Left cardiac atrium (tissue), 4 donors: Measurements from ENCODE around the gene EXOC1. TPM values are rescaled to one million over a fixed set of nuclear protein-coding genes. Genes with fewer than 3 reads are reported as not detected.

Experiments
- ATAC-seq, 2 donors: fragments of 200-7000 bp; cut with Tn5 transposase; one replicate each; pipeline ENCODE4 v1.9.1; 2020; ENCODE audit warnings: mild to moderate bottlenecking in 2 of 2, moderate library complexity in 2 of 2
- DNase-seq: peaks from one replicate; pipeline ENCODE4 v3.0.0-alpha.2; 2020
- intact Hi-C, 2 donors: fragments of 100-400 bp; cut with DNase I; formaldehyde crosslinking; loops; one replicate each; pipeline versions ENCODE4 v1.14.1 to v1.15.1; 2022 to 2023
- total RNA-seq, 2 donors: library from RNA; stranded (reverse); fragmentation: NEBNext Ultra II Directional; extraction: Animal tissue kit (Norgen Biotek cat#: 25700); gene quantifications; one replicate each; pipeline ENCODE4 v1.2.1, GENCODE V29; 2021
- donor health status: DM: no; HTN: yes; CAD: no.
- donor health status: DM: no; HTN: yes; CAD: no; lungs with severe emphysema.
- donor health status: DM: yes; HTN: yes; CAD: no.
- donor health status: Dilated cardiomyopathy.

Gene EXOC1
- total RNA-seq, 2 donors from 2014 or later: 22.4 to 22.5 TPM

DNA sequence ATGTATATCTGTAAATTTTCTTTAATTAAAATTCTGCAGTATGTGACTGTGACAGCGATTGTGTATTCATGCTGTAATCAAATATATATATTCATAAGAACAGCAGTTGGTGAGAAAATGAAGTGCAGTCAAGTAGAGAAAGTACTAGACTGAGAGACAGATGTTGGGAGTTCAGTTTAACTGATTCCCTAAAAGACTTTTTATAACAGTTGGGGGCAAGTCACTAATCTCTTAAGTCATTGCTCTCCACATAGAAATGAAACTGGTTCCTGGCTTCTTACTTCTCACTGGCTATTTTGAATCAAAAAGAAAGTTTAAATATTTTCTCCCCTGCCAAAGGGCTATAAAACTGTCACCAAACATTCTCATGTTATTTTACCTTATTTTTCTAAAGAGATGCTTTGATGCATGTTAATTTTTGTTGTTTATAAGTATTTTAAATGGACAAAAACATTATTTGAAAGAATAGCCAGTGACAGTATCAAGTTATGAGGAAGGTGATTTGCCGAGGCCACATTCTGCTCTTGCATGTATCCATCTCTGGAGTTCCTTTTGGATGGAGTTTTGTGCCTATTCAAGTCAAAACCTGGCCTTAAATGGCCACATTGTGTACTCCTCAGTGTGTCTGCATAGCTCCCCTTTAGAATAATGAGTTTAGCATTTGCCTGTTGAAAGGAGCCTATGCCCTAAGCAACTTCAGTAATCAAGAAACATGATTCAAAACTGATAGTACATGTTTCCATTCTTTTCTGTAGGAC, 30.8 kb downstream of the EXOC1 start:
- no peak for ATAC-seq
- intact Hi-C loops: no loop called here
- no peak for DNase-seq

DNA sequence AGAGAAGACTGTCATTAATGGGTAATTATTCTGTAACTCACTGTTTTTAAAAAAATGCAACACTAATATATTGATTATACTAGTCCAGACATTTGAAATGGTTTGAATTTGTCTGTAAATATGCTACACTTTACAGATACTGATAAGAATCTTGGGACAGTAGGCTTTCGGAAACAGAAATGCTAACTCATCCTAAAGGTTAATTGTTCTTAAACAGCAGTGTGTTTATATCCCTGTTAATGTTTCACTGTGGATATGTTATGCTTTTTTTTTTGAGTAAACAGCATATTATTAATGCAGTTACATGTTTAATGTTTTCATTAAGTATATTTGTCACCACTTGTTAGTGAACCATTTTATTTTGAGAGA, 31.4 kb downstream of the EXOC1 start:
- DNase-seq (no peak), ATAC-seq (no peak)
- intact Hi-C loops: no loop called here

DNA sequence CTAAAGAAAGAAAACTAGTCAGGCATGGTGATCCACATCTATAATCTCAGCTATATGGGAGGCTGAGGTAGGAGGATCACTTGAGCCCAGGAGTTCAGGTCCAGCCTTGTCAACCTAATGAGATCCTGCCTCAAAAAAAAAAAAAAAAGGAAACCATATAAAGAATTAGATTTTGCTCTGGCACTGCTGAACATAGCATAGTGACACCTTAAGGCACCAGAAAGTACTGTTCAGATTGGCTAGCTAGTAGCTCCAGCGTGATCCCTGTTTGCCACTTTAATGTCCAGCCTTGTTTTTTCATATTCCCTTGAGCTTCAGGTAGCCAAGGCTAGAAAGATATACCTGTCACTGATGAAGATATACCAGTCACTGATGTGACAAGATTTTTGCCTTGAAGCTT, 34.1 kb downstream of the EXOC1 start:
- ATAC-seq: no peak
- intact Hi-C loops: no loop called here

DNA sequence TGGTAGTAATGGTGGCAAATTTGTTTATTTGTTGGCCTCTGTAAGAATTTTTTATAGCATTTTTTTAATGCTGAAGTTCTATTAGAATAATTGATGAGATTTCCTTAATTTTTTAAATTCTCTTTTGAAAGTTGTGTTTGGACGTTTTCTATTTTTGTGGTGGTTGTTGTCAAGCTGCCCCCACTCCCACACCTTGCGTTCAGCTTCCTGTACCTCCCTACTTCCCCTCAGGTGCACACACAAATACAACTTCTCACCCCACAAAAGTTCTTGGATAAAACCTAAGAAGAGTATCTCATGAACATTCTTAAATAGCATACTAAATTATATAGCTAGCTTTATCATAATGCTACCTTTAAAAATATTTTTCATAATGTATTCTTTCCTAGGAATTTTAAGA, 38.7 kb downstream of the EXOC1 start:
- intact Hi-C loops: no loop called here
- no peak for ATAC-seq
- no peak for DNase-seq

More for the DNA sequence above, 34.1 kb downstream of the EXOC1 start:
- DNase-seq: no peak

DNA sequence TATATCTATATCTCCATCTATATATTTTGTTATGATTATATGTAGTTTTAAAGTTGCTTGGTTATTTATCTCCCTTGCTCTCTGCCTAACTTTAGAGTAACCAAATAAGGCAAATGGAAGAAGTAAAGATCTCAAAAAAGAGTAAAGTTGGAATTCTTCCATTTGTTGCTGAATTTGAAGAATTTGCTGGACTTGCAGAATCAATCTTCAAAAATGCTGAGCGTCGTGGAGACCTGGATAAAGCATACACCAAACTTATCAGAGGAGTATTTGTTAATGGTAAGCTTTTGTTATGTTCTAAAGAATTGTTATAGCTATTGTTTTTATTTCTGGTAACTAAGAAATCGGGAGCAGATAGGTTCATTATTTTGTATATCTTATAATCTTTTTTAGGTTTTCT, 43.2 kb downstream of the EXOC1 start:
- intact Hi-C loops: no loop called here
- DNase-seq (no peak), ATAC-seq (no peak)

DNA sequence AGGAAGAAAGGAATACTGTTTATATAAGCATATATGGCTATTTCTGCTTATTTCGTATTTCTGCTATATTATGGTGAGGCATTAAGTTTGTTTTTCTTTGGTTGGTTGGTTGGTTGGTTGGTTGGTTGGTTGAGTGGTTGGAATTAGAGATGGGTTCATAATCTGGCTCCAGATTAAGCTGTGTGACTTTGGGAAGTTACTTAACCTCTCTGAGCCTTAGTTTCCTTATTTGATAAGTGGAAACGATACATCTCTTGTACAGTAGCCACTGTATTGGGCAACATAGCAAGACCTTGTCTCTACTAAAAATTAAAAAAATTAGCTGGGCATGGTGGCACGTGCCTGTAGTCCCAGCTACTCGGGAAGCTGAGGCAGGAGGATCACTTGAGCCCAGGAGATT, 49.2 kb downstream of the EXOC1 start:
- intact Hi-C loops: no loop called here
- DNase-seq (no peak), ATAC-seq (no peak)

DNA sequence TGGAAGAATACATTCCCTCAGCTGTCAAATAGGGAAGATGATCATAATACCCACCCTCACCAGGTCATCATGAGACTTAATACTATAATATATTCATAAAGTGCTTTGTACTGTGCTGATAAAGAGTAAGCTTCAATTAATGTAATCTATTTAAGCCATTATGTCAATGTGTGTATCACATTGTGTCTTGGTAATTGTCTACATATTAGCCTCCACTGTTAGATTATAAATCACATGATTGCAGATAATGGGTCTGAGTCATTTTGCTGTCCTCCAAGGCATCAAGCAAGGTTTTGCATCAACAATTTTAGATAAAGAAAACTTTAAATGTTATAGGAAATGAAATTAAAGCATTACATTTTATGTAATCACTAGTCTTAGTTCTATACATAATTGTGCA, 50.1 kb downstream of the EXOC1 start:
- intact Hi-C loops: no loop called here
- DNase-seq (no peak), ATAC-seq (no peak)

DNA sequence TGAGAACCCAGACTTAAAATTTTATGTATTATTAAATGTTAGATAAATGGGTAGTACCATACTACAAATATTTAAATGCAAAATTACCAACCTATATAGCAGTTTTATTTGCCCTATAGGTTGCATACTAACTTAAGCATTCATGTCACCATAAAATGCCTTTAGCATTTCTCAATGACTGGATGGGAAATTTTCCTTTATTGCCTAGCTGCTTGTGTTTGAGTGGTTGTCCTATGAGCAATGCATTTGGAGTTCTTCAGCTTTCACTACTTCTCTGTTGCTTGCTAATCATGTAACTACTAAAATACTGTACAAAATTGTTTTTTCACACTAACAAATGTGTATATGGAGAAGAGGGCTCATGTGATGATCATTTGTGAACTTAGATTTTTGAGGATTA, 51.1 kb downstream of the EXOC1 start:
- ATAC-seq (no peak), DNase-seq (no peak)
- intact Hi-C loops: no loop called here

DNA sequence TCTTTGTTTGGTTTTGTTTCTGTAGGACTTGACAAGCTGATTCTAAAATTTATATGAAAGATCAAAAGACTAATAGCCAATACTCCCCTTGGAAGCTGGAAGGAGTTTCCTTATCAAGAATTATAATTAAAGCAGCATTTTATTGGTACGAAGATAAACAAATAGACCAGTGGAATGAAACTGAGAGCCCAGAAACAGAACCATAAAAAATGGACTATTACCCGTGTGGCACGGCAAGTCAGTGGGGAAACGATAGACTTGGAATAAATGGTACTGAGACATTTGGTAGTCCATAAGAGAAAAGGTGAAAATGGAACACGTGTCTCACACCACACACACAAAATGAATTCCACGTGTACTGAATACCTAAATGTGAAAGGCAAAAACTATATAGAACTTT, 52.9 kb downstream of the EXOC1 start:
- ATAC-seq (no peak), DNase-seq (no peak)
- intact Hi-C loops: no loop called here

DNA sequence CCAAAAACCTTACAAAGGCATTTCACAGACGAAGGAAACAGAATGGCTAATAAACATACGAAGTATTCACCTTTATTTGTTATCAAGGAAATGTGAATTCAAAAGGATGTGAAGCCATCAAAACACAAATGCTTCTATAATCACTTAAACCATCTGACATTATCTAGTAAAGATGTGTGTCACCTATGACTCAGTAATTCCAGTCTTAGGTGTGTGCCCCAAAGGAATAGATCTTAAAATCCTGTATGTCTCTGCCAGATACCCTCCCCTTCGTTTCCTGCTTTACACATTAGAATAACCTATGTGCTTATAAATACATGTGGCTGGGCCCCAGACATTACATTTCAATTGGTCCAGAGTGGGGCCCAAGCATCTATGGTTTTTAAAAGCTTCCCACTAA, 53.5 kb downstream of the EXOC1 start:
- ATAC-seq: no peak
- intact Hi-C loops: no loop called here
- no peak for DNase-seq

DNA sequence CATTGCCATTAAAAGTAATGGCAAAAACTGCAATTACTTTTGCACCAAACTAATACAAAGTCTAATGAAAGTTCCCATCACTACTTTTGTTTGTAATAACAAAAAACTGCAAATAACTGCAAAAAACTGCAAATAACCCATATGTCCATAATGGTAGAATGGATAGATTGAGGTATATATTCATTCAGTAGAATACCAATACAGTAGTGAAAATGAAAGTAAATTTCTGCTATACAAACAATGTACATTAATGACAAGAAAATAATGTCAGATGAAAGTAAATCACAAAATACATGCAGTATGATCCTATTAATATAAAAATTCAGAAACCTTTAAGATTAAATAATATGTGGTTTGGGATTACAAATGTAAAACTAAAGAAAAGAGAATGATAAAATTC, 54.0 kb downstream of the EXOC1 start:
- ATAC-seq (no peak), DNase-seq (no peak)
- intact Hi-C loops: no loop called here

DNA sequence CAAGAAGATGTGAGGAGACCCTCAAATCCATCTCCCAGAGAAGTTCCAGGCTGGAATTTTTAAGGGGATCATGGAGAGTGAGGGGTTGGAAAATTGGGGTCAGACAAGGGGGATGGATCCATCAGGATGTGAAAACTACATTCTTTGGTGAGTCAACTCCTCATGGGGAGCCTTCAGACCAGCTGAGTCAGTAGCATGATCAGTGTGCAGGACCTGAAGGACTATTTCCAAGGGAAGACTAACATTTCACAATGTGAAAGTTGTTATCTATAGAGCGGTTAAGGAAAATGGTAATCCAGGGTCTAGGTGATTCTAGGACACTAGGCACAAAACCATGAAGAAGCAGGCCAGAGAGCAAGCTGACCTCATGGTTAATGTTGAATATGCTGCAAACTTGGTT, 56.7 kb downstream of the EXOC1 start:
- intact Hi-C loops: no loop called here
- ATAC-seq: no peak
- no peak for DNase-seq

DNA sequence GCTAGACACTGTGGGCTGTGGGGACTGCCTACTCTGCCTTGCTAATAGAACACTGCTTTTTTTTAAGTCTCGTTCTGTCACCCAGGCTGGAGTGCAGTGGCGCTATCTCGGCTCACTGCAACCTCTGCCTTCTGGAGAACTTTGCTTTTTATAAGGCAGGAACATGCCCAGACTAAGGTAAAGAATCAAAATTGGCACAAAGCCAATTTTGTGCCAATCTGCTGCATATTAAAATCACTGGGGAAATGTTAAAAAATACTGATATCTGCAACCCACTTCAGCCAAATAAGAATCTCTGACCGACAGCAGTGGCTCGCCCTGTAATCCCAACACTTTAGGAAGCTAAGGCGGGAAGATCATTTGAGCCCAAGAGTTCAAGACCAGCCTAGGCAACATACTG, 58.8 kb downstream of the EXOC1 start:
- no peak for ATAC-seq
- intact Hi-C loops: no loop called here

DNA sequence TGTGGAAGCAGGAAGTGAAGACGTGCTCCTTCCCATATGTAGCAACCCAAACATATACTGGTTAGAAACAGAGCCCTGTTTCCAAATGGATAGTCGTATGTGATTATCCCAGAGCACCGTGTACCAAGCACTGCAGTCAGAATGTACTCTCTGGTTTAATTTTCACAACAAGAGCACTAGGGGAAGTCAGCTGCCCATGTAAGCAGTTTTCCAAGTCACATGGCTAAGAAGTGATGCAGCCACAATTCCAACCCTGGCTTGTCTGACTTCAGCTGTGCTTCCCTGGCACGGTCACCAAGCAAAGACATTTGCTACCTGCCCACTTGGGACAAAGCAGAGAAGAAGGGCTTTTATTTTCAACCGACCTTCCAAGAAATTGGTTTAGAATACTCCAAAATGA, 67.1 kb downstream of the EXOC1 start:
- intact Hi-C loops: no loop called here
- ATAC-seq (peak in 1 of 2 donors; percentile 29), DNase-seq (no peak)

More for the DNA sequence above, 58.8 kb downstream of the EXOC1 start:
- no peak for DNase-seq

DNA sequence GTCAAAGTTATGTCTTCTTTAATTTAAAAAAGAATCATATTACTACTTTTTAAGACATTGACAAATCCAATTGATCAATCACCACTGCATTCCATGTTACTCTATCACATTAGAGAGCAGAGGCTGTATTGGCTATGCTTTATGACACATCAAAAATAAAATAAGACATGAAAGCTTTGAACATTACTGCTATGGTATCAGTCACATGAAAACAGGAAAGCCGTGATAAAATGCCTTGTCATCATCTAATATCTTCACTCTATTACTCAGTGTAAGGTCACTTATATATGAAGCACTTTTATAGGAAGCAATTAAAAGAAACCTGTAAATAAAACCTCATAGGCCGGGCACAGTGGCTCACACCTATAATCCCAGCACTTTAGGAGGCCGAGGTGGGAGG, 67.6 kb downstream of the EXOC1 start:
- intact Hi-C loops: no loop called here
- ATAC-seq: no peak
- no peak for DNase-seq

DNA sequence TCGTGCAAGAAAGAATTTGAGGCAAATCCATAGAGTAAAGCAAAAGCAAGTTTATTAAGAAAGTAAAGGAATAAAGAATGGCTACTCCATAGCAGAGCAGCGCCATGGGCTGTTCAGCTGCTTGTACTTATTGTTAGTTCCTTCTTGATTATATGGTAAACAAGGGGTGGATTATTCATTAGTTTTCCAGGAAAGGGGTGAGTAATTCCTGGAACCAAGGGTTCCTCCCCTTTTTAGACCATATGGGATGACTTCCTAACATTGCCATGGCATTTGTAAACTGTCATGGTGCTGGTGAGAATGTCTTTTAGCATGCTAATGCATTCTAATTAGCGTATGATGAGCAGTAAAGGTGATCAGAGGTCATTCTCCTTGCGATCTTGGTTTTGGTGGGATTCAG, 71.8 kb downstream of the EXOC1 start:
- ATAC-seq (no peak), DNase-seq (no peak)
- intact Hi-C loops: no loop called here

DNA sequence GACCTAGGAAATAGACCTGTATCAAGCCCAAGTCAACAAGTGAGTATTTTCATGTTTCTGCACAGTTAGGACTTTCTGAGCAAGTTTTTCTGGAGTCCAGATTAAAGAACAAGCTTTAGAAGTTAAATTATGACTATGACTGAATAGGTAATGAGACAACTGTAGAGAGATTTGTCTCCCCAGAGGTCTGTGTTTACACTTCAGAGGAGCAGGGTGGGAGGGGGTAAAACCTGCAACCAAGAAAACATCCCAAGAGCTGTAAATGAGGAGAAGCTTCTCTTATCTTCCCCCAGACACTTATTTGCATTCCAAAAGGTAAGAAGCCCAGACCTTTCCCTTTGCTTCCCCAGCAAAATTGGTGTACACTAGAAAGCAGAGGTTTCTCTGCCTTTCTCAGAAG, 73.2 kb downstream of the EXOC1 start:
- ATAC-seq (no peak), DNase-seq (no peak)
- intact Hi-C loops: no loop called here

DNA sequence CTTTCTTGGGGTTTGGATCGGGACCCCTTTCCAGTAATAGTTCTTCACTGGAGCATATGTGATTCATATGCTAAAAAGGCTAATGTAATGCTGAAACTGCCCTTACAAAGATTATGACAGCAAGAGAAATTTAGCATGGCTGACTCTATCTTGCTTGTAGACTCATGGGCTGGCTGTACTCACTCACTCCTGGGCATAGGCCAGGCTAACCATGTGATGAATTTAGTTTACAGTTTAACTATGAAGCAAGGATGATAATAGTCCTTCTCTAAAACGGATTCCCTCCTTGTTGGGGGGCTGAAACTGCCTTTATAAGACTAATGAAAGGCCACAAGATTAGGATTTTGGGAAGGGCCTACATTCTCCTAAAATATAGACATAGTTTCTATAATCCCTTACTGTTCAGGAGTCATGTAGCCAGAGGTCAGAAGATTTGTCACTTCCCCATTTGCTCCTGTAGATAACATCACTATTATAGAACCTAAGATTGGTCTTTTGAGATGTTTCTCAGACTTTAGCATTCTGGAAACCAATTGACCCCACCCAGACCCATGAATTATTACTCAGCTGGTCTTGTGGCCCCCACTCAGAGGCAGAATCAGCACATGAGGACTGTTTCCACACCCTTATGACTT, 74.5 kb downstream of the EXOC1 start:
- DNase-seq (no peak), ATAC-seq (no peak)
- intact Hi-C loops: no loop called here

DNA sequence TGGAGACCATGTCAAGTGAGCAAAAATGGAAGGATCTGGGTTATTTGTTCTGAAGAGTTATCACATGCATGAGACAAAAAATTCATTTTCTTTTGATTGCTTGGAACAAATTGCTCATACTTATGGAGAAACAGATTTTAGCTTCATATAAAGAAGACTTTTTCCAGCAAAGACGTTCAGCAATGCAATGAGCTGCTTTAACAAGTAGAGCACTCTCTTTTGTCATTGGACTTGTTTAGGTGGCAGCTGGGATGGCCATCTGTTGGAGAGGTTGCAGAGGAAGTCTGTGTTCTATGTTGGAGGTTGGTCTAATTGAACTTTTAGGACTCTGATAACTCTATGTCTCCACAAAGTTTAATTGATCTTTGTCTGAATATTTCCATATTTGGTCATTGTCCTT, 75.4 kb downstream of the EXOC1 start:
- intact Hi-C loops: no loop called here
- DNase-seq: no peak
- no peak for ATAC-seq

DNA sequence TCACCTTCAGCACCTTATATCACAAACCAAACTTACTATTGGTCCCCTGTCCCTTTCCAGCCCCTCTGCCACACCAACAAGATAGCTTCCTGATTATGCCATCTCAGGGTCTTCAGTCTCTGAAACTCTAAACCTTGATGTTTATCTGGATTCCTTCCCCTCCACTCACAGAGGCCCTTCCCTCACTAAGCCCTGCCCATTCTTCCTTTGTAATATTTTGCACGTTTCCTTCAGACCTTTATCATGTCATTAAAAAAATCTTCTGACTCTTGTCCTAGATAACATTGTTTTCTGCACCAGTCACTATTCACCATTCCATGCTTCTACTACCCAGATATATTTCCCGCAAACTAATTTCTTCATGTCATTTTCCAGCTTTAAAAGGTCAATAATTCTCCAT, 77.6 kb downstream of the EXOC1 start:
- DNase-seq (no peak), ATAC-seq (no peak)
- intact Hi-C loops: no loop called here

DNA sequence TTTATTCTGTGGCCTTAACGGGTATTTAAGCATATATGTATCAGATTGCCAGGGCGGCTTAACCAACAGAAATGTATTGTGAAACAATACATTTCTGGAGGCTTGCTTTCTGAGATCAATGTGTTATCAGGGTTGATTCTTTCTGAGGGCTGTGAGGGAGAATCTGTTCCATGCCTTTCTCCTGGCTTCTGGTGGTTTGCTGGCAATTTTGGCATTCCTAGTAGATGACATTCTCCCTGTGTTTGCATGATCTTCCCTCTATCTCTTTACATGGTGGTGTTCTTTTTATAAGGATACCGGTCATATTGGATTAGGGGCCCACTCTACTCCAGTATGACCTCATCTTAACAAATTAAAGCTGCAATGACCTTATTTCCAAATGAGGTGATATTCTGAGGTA, 78.4 kb downstream of the EXOC1 start:
- intact Hi-C loops: no loop called here
- DNase-seq (no peak), ATAC-seq (no peak)
